ENCODE data around the gene TMPRSS6.

DNA sequence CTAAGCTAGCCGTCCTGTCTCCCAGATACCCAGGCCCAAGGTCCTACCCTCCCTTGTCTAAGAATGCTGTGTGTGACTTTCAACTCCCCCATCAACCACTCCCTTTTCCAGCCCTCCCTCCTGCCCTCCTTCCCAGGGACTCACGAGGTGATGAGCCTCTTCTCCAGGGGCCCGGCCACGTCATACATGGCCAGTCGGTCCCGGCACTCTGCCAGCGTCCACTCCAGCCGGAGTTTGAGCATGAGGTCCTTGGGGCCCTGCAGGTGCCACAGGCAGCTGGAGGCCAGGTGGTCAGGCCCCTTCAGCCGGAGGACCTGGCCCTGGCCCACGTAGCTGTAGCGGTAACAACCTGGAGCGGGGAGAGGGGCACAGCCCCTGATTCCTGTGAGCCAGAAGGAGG lies 20.1 kb downstream of the TMPRSS6 start:
- TF ChIP-seq, protein P1, sequence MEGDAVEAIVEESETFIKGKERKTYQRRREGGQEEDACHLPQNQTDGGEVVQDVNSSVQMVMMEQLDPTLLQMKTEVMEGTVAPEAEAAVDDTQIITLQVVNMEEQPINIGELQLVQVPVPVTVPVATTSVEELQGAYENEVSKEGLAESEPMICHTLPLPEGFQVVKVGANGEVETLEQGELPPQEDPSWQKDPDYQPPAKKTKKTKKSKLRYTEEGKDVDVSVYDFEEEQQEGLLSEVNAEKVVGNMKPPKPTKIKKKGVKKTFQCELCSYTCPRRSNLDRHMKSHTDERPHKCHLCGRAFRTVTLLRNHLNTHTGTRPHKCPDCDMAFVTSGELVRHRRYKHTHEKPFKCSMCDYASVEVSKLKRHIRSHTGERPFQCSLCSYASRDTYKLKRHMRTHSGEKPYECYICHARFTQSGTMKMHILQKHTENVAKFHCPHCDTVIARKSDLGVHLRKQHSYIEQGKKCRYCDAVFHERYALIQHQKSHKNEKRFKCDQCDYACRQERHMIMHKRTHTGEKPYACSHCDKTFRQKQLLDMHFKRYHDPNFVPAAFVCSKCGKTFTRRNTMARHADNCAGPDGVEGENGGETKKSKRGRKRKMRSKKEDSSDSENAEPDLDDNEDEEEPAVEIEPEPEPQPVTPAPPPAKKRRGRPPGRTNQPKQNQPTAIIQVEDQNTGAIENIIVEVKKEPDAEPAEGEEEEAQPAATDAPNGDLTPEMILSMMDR (IDR thresholded peaks at IDR 0.05), result no peak
- no peak for TF ChIP-seq POLR2A (IDR thresholded peaks at IDR 0.05)

Data from transverse colon (tissue), 3 donors.